GM19455 (cell line): ENCODE measurements around the gene CUL5.
"Not testable (repeated sequence)": the region's sequence is repeated elsewhere in the genome, so short reads cannot be mapped to it uniquely, and the experiment has no call there.

ENCODE experiments used
- ATAC-seq: cut with Tn5 transposase; IDR thresholded peaks from one replicate; pipeline ENCODE4 v1.9.1; 2021; ENCODE audit not compliant: unreplicated experiment

Gene CUL5

DNA sequence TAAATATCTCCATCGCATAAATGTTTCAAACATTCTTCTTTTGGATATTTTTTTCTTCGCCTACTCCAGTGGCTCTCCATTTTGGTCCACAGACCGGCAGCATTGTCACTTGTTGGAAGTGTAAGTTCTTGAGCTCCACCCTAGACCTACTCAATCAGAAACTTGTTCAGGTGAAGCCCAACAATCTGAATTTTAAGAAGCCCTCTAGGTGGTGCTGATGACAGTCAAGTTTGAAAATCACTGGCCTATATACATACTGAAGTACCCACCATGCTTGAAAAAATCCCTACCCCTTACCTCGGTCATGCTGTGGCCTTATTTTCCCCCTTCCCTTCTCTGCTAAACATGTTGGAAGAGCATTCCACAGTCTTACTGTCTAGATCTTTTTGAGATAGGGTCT is 102.4 kb downstream of the CUL5 start:
- ATAC-seq: no peak

DNA sequence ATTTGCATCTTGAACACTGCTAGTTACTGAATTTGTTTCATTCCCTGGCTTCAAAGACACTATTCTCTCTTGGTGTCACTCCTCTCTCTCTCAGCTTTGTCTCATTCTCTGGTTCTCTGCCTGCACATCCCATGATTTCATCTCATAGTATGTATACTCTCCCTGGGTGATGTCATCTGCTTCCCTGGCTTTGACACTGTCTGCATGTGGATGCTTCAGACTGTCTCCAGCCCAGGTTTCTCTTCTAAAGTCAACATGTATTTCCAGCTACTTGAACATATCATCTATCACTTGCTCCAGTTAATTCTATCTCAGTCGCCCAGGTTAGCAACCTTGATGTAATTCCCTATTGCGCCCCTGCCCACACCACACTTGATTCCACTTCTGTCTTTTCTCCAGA is 103.4 kb downstream of the CUL5 start:
- no peak for ATAC-seq

DNA sequence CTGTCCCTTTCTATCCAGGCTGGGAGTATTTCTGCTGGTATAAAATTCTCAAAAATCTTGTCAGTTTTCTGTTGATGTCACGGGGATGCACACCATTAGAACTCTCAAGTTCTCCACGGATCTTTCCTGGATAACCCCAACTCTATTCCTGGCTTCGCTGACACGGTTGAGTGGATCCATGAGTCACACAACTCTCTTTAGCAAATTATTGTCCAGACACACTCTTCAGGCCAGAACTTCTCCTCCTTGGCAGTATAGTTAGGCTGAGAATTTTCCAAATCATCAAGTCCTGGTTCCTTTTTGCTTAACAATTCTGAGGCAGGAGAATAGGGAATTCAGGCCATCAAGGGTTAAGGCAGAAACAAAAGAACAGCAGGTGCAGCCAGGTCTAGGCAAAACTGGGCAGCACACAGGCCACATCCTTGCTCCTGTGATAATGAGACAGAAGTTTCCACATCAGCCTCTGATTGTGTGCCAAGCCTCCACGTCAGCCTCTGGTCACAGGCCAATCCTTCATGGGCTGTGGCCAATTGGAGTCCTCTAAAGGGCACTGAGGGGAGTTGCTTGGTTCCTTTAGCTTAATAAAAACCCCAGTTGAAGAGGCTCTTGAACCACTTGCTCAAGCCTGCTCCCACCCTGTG is 106.9 kb downstream of the CUL5 start:
- ATAC-seq: no peak

DNA sequence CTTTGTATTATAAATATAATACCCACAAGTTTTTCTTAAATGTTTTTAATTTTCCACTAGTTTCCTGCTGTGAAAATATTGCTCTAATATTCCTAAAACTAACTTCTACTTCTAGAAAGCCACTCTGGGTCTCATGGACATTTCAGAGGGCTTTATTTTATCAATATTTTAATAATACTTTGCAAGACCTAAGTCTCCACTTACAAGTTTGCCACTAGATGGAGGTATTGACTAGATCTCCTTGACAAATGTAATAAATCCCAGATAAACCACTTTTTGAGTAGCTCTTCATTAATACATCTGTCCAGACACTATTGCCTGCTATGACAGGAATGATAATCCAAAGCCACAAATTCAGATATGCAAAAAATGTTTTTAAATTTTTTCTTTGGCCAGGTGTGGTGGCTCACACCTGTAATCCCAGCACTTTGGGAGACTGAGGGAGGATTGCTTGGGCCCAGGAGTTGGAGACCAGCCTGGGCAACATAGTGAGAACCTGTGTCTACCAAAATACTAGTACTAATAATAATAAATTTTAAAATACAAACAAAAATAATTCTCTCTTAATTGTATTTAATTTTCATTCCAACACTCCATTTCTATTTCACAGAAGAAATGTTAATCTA is 109.2 kb downstream of the CUL5 start:
- no peak for ATAC-seq

DNA sequence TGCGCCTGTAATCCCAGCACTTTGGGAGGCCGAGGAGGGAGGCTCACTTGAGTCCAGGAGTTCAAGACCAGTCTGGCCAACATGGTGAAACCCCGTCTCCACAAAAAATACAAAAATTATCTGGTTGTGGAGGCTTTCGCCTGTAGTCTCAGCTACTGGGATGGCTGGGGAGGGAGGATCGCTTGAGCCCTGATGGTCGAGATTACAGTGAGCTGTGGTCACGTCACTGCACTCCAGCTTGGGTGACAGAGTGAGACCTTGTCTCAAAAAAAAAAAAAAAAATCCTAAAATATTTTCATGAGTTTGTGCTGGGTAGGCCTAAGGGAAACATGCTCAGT is 112.2 kb downstream of the CUL5 start:
- peak; percentile 11 for ATAC-seq

DNA sequence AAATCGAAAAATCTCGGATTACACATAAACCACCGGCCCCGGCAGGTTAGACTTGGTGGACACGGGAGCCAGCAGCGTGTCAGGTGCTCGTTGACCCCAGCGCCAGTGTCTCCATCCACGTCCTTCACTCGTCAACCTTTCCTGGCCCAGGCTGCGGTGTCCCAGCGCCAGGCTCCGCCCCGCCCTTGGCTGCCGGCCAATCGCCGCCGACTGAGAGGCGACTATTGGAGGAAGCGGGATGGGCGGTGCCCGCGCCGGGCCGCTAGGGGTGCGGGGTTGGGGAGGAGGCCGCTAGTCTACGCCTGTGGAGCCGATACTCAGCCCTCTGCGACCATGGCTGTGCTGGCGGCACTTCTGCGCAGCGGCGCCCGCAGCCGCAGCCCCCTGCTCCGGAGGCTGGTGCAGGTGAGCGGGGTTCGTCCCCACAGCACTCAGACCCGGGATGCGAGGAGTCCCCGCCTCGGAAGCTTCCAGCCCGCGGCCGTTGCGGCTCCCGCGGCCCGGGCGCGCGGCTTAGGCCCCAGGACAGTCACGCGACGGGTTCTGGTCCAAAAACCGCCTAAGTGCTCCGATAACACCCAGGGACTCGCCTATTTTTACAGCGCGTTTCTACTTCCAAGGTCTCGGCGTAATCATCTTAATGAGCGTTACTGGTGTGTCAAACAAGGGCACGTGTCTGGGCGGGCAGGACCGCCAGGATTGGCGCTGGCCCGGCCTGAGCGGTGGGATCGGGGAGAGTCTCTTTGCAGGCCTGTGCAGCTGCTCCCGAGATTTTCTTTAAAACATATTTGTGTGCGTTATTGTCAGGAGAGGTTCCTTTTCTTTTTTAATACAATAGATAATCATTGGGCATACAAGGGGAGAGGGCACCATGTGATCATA is 112.8 kb downstream of the CUL5 start, which contains the start of gene ACAT1:
ACAT1 (plus strand) TSS at position 294 of the 882 bp plus-strand sequence; CDS start at position 334, 40 bp downstream.
- ATAC-seq: peak; percentile 97

DNA sequence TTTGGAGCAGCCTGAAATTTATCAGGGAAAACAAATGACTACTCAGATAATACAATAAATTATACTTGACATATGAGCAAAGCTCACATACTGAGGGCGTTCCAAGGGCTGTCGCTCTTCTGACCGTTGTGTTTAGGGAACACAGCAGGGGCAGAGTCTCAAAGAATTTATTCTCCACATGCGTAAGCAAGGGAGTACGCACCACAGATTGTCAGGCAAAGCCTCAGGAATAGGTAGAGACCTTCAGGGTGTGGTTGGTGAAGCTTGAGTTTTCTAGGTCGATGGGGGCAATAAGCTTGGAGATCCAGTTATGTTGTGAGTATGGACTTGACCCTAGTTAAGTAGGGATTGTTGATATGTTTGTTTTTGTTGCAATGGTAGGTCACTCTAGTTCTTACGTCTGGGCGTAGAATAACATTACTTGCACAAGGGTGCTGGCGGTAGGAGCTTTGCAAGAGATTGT is 113.5 kb downstream of the CUL5 start:
- ATAC-seq: no peak

DNA sequence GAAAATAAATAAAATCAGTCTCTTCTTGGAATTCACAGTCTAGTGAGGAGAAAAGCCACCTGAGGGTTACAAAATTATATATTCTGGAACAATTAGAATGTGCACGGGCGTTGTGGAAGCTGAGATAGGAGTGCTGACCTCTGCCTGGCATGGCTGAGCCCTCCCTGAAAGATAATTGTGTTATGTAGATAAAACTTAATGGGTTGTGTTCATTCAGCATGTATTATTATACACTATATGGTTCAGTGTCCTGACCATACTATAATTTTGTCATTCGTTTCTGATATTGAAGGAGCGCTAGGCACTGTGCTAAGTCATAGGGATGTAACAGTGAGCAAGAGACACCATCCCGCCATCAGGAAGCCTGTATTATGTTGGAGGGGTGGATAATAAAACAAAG is 116.4 kb downstream of the CUL5 start:
- ATAC-seq: no peak

DNA sequence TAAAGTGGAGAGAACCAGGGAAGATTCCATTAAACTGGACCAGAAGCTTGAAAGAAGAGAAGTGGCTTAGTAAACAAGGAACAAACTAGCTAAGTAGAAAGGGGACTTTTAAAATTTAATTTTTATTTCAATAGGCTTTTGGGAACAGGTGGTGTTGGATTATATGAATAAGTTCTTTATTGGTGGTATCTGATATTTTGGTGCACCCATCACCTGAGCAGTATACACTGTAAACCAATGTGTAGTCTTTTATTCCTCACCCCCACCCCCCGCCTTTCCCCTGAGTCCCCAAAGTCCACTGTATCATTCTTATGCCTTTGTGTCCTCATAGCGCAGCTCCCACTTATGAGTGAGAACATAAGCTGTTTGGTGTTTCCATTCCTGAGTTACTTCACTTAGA is 120.1 kb downstream of the CUL5 start:
- no peak for ATAC-seq

DNA sequence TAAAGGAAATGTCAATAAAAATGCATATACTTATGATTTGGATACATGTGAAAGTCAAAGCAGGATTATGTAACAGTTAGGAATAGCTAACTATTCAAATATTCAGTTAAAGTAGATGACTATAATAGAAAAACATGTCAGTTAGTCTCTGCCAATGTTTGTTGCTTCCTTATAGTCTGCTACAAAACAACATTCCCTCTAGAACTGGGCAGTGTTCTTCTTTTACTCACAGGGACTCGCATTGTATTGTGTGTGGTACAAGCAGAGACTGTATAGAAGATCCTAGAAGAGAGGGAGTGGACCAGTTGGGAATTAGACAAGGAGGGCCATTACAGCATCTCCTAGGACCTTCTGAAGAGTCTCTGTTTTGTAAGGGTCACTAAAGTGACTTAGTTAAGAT is 123.3 kb downstream of the CUL5 start:
- no peak for ATAC-seq

DNA sequence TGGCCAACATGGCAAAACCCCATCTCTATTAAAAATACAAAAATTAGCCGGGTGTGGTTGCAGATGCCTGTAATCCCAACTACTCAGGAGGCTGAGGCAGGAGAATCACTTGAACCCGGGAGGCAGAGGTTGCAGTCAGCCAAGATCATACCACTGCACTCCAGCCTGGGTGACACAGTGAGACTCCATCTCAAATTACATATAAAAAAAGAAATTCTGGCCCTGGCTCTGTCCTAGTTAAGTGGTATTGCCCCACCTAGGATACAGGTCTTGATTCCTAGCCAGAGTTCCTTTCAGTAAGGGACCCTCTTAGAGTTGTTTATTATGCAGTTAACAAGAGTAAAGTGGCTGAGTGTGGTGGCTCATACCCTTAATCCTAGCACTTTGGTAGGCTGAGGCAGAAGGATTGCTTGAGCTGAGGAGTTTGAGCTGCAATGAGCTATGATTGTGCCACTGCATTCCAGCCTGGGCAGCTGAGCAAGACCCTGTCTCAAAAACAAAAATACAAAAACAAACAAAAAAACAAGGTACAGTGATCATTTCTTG is 124.4 kb downstream of the CUL5 start:
- not testable (repeated sequence) for ATAC-seq

DNA sequence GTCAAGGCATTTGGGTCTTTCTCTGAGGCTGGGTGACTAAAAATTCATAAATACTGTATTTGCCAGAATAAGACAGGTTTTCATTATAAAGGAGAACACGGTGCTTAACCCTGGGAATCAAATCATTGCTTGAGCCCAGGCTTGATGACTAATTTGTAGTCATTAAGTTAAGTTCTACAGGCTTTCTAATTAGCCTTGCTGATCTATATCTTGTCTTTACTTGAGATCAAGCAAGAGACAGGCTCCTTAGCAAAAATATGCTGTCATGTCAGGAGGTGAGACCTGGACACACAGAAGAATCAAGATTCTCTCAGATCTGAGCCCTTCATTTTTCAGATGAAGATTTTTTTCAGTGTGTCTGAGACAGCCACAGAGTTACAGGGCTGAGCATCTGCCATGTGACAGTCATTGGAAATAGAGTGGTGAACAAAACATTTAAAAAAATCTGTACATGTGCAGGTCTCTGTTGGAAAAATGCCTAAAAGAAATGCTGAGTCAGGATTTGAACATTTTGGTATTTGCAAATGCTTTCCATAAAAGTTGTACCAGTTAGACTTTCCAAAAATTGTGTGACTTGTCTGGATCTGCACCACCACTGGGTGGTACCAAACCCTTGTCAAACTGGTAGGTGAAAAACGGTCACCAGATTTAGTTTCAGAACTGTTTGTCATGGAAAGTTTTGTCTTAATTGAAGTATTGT is 127.3 kb downstream of the CUL5 start:
- ATAC-seq: peak; percentile 51

DNA sequence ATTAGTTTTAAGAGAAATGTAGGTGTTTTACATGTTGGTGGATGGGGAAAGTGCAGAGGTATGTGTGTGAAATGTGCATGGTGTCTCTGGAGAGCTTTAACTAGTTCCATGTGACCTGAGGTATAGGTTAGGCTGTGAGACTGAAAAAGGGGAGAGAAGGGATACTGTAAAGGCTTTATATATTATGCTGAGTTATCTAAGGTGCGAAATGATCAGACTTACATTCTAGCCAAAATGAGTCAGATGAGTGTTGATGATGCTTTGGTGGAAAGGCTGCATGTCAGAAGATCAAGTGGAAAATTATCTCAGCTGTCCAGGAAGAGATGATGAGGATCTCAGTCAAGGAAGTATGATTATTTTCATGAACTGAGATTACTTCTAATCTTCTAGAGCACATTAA is 128.5 kb downstream of the CUL5 start:
- no peak for ATAC-seq

DNA sequence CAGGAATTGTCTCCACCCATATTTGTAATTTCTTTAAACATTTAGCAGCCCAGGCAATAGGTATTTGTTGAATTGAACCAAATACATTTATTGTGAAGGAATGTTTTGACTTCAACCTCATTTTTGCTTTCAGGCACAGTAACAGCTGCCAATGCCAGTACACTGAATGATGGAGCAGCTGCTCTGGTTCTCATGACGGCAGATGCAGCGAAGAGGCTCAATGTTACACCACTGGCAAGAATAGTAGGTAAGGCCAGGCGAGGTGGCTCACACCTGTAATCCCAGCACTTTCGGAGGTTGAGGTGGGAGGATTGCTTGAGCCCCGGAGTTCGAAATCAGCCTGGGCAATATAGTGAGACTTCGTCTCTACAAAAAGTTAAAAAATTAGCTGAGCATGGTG is 133.6 kb downstream of the CUL5 start:
- no peak for ATAC-seq

DNA sequence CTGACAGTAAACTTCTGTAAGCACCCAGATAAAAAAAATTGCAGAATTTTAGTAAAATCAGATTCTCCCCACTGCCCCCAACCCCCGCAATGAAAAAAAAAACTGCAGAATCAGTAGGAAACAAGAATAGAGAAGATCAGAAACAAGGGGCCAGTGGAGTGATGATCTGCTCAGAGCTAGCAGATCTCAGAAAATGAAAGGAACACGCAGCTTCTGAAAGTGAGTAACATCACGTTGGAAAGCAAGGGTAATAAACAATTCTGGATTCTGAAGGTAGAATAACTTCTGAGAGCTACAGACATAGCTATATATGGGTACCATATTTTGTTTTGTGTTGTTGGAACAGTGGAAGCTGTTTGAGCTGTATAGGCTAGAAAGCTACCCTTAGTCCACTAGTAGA is 135.9 kb downstream of the CUL5 start:
- no peak for ATAC-seq

DNA sequence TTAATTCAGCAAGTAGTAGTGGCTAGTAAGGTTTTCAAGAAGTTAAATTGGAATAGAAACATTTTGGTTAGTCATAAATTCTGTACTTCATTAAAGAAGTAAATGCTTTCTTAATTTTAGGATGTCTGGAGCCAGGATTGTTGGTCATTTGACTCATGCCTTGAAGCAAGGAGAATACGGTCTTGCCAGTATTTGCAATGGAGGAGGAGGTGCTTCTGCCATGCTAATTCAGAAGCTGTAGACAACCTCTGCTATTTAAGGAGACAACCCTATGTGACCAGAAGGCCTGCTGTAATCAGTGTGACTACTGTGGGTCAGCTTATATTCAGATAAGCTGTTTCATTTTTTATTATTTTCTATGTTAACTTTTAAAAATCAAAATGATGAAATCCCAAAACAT is 138.5 kb downstream of the CUL5 start:
- ATAC-seq: no peak

DNA sequence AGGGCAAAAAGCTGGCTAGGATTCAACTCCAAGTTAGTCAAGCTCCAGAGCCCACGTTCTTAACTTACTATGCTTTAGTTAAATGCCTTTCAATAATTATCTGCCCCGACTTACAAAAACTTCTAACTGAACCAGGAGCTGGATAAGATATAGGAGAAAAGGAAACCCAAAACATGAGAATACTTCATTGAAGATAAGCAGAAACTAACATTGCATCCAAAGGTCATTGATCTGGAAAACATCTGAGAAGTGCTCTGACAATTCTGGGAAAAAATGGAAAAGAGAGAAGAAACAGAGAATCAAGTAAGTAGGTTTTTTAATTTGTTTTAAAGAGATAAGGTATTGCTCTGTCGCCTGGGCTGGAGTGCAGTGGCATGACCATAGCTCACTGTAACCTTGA is 139.9 kb downstream of the CUL5 start:
- no peak for ATAC-seq

DNA sequence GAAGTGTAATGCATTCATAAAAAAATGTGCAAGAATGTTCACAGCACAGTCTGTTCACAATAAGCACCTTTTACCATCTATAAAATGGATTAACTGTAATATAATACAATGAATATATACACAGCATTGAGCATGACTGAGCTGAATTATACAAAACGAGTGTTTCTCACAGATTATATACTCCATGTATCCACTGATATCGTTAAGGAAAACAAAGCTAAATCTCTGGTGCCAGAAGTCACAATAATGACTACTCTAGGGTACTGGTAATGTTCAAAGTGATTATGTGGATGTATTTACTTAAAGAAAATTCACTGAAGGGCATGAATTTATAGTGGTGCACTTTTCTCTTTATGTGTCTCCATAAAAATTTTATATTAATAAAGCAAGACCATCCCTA is 145.9 kb downstream of the CUL5 start:
- ATAC-seq: no peak
